Measurements from ENCODE around the gene CCDC83. TPM values are rescaled to one million over a fixed set of nuclear protein-coding genes. Genes with fewer than 3 reads are reported as not detected.
"Not testable (repeated sequence)": the region's sequence is repeated elsewhere in the genome, so short reads cannot be mapped to it uniquely, and the experiment has no call there.

Gene CCDC83
- total RNA-seq, 1 donor, result not detected

GRCh38 chr11:85951049-85951405 is 95.8 kb downstream of the CCDC83 start:
- DNase-seq (ENCODE audit: low read depth), result no peak
- no peak overlapping the region for H3K4me3 ChIP-seq (ENCODE audit: low read depth, low read length)
- TF ChIP-seq CTCF (IDR thresholded peaks at IDR 0.05; ENCODE audit: insufficient read depth, low read depth, low read length), result no peak

- DNase-seq (ENCODE audit: low read depth), result no peak
- no peak for TF ChIP-seq CTCF (IDR thresholded peaks at IDR 0.05; ENCODE audit: insufficient read depth, low read depth, low read length)
These were observed 96.4 kb downstream of the CCDC83 start for GRCh38 chr11:85951428-85952107.

GRCh38 chr11:85952108-85952485 is 96.9 kb downstream of the CCDC83 start:
- H3K4me3 ChIP-seq (ENCODE audit: low read depth, low read length); DNase-seq (ENCODE audit: low read depth): not testable (repeated sequence)

More at GRCh38 chr11:85951428-85952107, 96.4 kb downstream of the CCDC83 start:
- no peak overlapping the region for H3K4me3 ChIP-seq (ENCODE audit: low read depth, low read length)

- DNase-seq (ENCODE audit: low read depth), result peak; percentile 91
- TF ChIP-seq CTCF (IDR thresholded peaks at IDR 0.05; ENCODE audit: insufficient read depth, low read depth, low read length), result no peak
- H3K4me3 ChIP-seq (ENCODE audit: low read depth, low read length), result no peak overlapping the region
These were observed 98.4 kb downstream of the CCDC83 start for GRCh38 chr11:85953491-85954143.

DNA sequence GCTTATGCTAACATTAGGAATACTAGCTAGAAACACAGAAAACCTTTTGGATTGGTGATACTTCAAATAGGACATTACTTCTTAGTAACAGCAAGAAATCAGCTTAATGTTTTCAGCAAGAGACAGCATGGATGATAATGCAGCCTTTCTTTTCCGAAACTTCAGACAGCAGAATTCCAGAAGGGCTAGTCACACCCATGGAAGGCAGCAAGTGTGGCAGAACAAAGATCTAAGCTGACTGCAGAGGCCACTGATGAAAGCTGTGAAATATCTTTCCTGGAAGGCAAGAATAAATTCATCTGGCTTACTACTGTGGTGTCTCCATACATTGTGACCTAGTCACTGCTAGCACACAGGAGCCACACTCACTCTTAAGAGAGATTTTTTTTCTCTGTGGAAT is 100.3 kb downstream of the CCDC83 start:
- DNase-seq (ENCODE audit: low read depth), result peak; percentile 69
- no peak for TF ChIP-seq CTCF (IDR thresholded peaks at IDR 0.05; ENCODE audit: insufficient read depth, low read depth, low read length)
- H3K4me3 ChIP-seq (ENCODE audit: low read depth, low read length), result no peak overlapping the region

DNA sequence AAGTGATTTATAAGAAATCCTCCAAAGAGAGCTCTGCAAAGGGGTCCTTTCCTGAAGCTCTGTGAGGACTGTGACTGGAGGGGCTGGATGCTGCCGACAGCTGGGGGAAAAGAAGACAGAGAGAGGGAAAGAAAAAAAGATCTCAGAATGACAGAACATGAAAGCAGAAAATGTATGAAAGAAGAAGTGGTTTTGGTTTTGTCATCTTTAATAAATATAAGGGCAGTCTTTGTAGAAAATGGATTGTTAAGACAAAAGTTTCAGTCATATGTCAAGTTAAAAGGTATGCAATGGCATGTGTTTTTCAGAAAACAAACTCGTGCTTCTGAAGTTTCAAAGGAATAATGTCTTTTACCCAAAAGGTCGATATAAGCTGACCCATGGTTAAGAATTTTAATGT is 105.5 kb downstream of the CCDC83 start:
- DNase-seq (ENCODE audit: low read depth), result no peak
- no peak overlapping the region for H3K4me3 ChIP-seq (ENCODE audit: low read depth, low read length)
- TF ChIP-seq CTCF (IDR thresholded peaks at IDR 0.05; ENCODE audit: insufficient read depth, low read depth, low read length), result no peak

- no peak for TF ChIP-seq CTCF (IDR thresholded peaks at IDR 0.05; ENCODE audit: insufficient read depth, low read depth, low read length)
- H3K4me3 ChIP-seq (ENCODE audit: low read depth, low read length), result no peak overlapping the region
- no peak for DNase-seq (ENCODE audit: low read depth)
These were observed 105.9 kb downstream of the CCDC83 start for GRCh38 chr11:85961130-85961529.
